HG03060 (cell line): ENCODE measurements around the gene SYPL1.
"Not testable (repeated sequence)": the region's sequence is repeated elsewhere in the genome, so short reads cannot be mapped to it uniquely, and the experiment has no call there.

Experiments
- ATAC-seq: cut with Tn5 transposase; IDR thresholded peaks from one replicate; pipeline ENCODE4 v1.9.1; 2021; ENCODE audit warnings: low read depth, moderate number of reproducible peaks; ENCODE audit not compliant: unreplicated experiment

Gene SYPL1

DNA sequence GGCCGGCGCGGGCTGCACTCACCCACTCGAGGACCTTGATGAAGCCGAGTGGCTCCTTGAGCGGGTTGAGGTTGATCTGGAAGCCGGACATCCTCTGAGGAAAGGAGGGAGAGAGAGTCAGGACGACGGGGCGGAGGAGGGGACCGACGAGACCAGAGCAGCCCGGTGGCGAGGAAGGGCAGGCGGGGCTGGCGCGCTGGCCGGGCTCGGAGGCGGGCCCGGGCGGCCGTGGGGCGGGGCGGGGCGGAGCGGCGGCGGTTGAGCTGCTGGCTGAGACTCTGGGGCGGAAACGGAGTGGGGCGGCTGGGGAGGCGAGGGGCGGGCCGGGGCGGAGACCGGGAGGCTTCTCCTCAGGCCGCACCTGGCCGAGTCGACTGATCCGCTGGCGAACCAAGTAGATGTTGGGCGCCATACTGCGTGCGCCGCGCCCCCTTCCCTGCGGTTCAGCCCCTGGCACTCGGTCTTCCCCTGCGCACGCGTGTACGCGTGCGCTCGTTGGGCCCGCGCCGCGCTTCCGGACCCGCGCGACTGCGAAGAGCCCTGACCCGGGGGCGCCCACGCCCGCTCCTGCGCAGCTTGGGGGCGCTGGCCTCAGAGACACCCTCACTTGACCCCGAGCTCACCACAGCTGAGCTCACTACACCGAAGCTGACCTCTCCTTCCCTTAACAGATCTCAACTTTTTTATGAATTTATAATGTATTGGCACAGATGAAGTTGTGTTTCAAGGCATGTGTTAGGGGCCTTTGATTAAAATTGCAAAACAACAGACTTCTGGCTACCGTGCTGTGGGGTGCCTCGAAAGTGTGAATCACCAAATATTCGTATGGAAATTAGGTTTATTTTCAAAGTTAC lies at the start of gene SYPL1:
Gene SYPL1 (minus strand): TSS at position 195 of the 854 bp plus-strand sequence. CDS start 104 bp downstream, at position 91.
- peak; percentile 69 for ATAC-seq

- no peak for ATAC-seq
Measured at GRCh38 chr7:106155027-106155426, 42.9 kb upstream of the SYPL1 start.

DNA sequence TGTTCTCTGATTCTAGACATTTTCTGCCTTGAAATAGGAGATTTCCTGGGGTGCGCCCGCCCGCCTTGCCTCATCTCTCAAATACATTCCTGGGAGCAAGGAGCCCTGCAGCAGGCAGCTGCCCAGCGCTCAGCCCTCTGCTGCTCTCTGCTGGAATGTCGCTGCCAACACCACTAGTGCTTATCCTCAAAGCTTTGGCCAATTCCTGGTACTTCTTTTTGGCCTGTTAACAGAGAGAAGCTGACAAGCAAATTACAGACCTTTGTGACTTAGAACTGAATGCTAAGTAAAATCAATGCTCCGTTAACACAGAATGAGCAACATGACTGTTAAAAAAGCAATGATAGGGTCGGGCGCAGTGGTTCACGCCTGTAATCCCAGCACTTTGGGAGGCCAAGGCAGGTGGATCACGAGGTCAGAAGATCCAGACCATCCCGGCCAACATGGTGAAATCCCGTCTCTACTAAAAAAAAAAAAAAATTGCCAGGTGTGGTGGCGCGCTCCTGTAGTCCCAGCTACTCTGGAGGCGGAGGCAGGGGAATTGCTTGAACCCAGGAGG lies 41.9 kb upstream of the SYPL1 start:
- no peak for ATAC-seq

GRCh38 chr7:106152313-106152665 lies 40.2 kb upstream of the SYPL1 start:
- ATAC-seq = no peak

DNA sequence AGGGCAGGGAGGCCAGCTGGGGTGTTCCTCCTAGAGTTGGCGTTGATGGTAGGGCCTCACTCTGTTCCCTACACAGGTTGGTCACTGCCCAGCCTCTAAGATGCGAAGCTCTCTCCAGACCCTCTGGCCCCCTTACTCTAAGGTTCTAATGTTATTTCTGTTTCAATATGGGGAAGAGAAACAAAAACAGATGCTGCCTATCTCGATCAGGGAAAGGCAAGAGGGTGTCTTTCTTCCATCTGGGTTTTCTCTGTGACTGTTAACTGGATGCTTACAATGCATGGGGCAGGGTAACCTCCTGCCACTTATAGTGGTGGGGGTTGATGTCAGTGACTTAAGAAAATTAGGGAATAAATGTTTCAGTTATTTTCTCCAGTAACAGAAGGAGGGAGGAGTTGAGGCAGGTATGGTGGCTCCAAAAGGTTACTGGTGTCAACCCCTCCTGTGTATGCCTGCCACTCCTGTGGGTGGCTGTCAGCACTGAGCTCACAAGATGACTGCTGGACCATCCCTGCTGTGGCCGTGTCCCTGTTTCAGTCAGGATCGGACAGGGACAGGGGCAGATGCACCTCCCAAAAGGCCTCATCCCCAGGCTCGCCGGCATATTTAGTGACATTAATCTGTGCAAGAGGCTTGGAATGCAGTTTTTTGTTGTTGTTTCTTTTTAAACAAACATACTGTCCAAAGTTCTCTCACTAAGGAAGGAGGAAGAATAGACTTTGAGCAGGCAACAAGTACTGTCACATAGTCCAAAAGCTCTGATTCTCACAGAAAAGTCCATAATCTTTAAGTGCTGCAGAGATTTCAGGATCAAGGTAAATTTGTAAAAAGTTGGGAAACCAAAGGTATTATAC lies 39.6 kb upstream of the SYPL1 start:
- no peak for ATAC-seq

GRCh38 chr7:106143711-106144337 lies 31.7 kb upstream of the SYPL1 start:
- no peak for ATAC-seq

- no peak for ATAC-seq
Measured at GRCh38 chr7:106142136-106142535, 30.0 kb upstream of the SYPL1 start.

GRCh38 chr7:106140406-106141173 lies 28.5 kb upstream of the SYPL1 start:
- no peak for ATAC-seq

- ATAC-seq = no peak
Measured at GRCh38 chr7:106139265-106140251, 27.4 kb upstream of the SYPL1 start.

- ATAC-seq = no peak
Measured at GRCh38 chr7:106138776-106139175, 26.7 kb upstream of the SYPL1 start.

- ATAC-seq = not testable (repeated sequence)
Measured at GRCh38 chr7:106138181-106138580, 26.1 kb upstream of the SYPL1 start.

- ATAC-seq = no peak
Measured at GRCh38 chr7:106134241-106134640, 22.1 kb upstream of the SYPL1 start.

DNA sequence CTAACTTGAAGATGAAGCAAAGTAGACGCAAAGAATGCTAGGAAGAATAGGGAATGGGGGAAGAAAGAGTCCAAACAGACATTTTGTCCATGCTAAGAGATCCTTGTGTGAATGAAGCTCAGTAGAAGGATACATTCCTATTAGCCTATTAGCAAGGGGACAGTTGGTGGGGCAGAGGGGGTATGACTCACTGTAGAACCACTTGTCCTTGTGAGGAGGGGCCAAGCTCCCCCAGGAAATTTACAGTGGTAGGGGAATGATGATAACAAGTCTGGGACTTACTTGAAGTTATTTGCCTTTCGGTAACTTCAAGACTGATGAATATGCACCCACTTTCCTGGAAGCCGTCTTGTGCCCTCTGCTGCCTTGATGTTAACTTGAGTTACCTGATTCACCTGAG lies 17.2 kb upstream of the SYPL1 start:
- ATAC-seq = no peak

DNA sequence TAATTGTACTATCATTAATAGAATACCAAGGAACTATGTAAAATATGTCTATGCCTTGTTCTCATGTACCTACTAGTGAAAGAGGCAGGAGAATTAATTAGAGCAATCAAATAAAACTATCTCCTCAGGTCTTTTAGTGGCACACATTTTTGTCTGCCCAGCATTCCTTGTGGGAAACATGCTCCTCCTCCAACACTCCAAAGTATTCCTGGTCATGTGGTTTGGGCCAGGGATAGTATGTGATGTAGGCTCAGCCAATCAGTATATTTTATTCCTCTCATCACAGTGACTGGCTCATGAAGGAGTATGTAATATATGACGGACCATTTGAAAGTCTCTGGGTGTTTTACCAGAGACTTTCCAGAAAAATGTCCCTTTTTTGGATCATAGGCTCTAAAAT lies 16.7 kb upstream of the SYPL1 start:
- no peak for ATAC-seq

- no peak for ATAC-seq
Measured at GRCh38 chr7:106127984-106128780, 16.1 kb upstream of the SYPL1 start.

GRCh38 chr7:106126170-106126938 lies 14.2 kb upstream of the SYPL1 start:
- ATAC-seq = no peak

GRCh38 chr7:106125417-106125816 lies 13.3 kb upstream of the SYPL1 start:
- ATAC-seq = no peak
